SK-N-SH treated with all-trans-retinoic acid at 6 μM for 48 hours (cell line): Measurements from ENCODE around the gene PDK4.

Experiments
- CSDC2 ChIP-seq: fragments of 250-450 bp; sonication (Bioruptor Pico); IDR thresholded peaks from 2 replicates; pipeline ENCODE4 v1.5.0; 2020; ENCODE audit warnings: mild to moderate bottlenecking, moderate library complexity
- ZFP30 ChIP-seq: fragments of 450-650 bp; formaldehyde crosslinking; IDR thresholded peaks from 2 replicates; pipeline ENCODE4 v1.5.0; 2022; ENCODE audit warnings: mild to moderate bottlenecking, moderate library complexity

DNA sequence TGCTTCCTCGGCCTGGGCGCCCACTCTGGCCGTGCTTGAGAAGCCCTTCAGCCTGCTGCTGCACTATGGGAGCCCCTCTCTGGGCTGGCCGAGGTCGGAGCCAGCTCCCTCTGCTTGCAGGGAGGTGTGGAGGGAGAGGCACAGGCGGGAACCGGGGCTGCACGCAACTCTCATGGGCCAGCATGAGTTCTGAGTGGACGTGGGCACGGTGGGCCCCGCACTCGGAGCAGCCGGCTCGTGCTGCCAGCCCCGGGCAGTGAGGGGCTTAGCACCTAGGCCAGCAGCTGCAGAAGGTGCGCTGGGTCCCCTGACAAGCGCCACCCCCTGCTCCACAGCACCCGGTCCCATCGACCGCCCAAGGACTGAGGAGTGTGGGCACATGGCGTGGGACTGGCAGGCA is 9.0 kb upstream of the PDK4 start:
- TF ChIP-seq ZFP30 (CRISPR knock-in tag), result no peak
- TF ChIP-seq CSDC2 (CRISPR knock-in tag), result no peak
